Hepatocyte (in vitro differentiated cells): ENCODE data around the gene C17orf100. TPM values are rescaled to one million over a fixed set of nuclear protein-coding genes. Genes with fewer than 3 reads are reported as not detected.

ENCODE experiments used
- DNase-seq: peaks from one replicate; pipeline ENCODE4 v3.0.0-alpha.2; 2016; ENCODE audit warnings: low spot score
- H2AFZ ChIP-seq: fragments of 200-600 bp; sonication (generic); 2 replicates; pipeline ENCODE4 v1.6.0; 2016; ENCODE audit warnings: antibody characterized with exemption, mild to moderate bottlenecking
- H3K27ac ChIP-seq: fragments of 200-600 bp; sonication (generic); 2 replicates; pipeline ENCODE4 v1.5.1; 2016; ENCODE audit warnings: mild to moderate bottlenecking
- H3K27me3 ChIP-seq: fragments of 200-600 bp; sonication (generic); 2 replicates; pipeline ENCODE4 v1.6.1; 2016
- H3K36me3 ChIP-seq: fragments of 200-600 bp; sonication (generic); replicated peaks from 2 replicates; pipeline ENCODE4 v1.5.1; 2016; ENCODE audit warnings: low read depth; ENCODE audit not compliant: insufficient read depth
- H3K4me1 ChIP-seq: fragments of 200-600 bp; sonication (generic); 2 replicates; pipeline ENCODE4 v1.5.1; 2016; ENCODE audit warnings: mild to moderate bottlenecking, moderate library complexity; ENCODE audit not compliant: insufficient read depth
- H3K4me2 ChIP-seq: fragments of 200-600 bp; sonication (generic); 2 replicates; pipeline ENCODE4 v1.6.0; 2016
- H3K4me3 ChIP-seq: fragments of 200-600 bp; sonication (generic); 2 replicates; pipeline ENCODE4 v1.5.1; 2016; ENCODE audit warnings: mild to moderate bottlenecking
- H3K79me2 ChIP-seq: fragments of 200-600 bp; sonication (generic); 2 replicates; pipeline ENCODE4 v1.6.0; 2017; ENCODE audit warnings: mild to moderate bottlenecking
- H3K9me2 ChIP-seq: fragments of 200-600 bp; sonication (generic); replicated peaks from 2 replicates; pipeline ENCODE4 v1.6.0; 2017; ENCODE audit warnings: mild to moderate bottlenecking; ENCODE audit not compliant: insufficient read depth
- H3K9me3 ChIP-seq: fragments of 200-600 bp; sonication (generic); 2 replicates; pipeline ENCODE4 v1.5.1; 2016; ENCODE audit warnings: low read depth, mild to moderate bottlenecking
- H4K20me1 ChIP-seq: fragments of 200-600 bp; sonication (generic); 2 replicates; pipeline ENCODE4 v1.6.0; 2016; ENCODE audit warnings: mild to moderate bottlenecking; ENCODE audit not compliant: insufficient read depth, poor library complexity, severe bottlenecking
- CTCF ChIP-seq: fragments of 200-600 bp; sonication (generic); IDR thresholded peaks from 2 replicates; pipeline ENCODE4 v1.5.1; 2016; ENCODE audit warnings: antibody characterized with exemption, mild to moderate bottlenecking; ENCODE audit not compliant: poor library complexity
- EZH2 ChIP-seq: fragments of 200-600 bp; sonication (generic); IDR thresholded peaks from 2 replicates; pipeline ENCODE4 v1.6.1; 2016; ENCODE audit warnings: antibody characterized with exemption, mild to moderate bottlenecking, borderline replicate concordance
- EZH2phosphoT487 ChIP-seq: fragments of 200-600 bp; sonication (generic); IDR thresholded peaks from one replicate; pipeline ENCODE4 v1.6.1; 2018; ENCODE audit warnings: antibody characterized with exemption, mild to moderate bottlenecking, low read depth, moderate library complexity; ENCODE audit not compliant: unreplicated experiment, severe bottlenecking
- WGBS: methylation state at CpG from one replicate; pipeline ENCODE4 v1.1.6; 2016; ENCODE audit warnings: low lambda C conversion rate; ENCODE audit errors: missing lambda C conversion rate; 5-methylcytosine and 5-hydroxymethylcytosine counted together
- polyA plus RNA-seq: library from polyadenylated mRNA; unstranded; fragments of >200 nt; fragmentation: Nextera tagmentation; extraction: Ambion mirVana; gene quantifications from 2 replicates; pipeline ENCODE4 v1.2.1, GENCODE V29; 2016
- total RNA-seq: library from RNA; depleted of rRNA; stranded (reverse); fragments of >200 nt; gene quantifications from 2 replicates; pipeline ENCODE4 v1.2.3, GENCODE V29; 2014

C17orf100 gene
- total and polyA plus RNA-seq, 2 experiments from 2014 or later = 4.5 to 5.5 TPM

GRCh38 chr17:6666557-6666956, 15.0 kb downstream of the C17orf100 start:
- Histone ChIP-seq H3K36me3 (no peaks in the 10 kb centered on the region), H3K9me3 (no peaks in the 10 kb centered on the region), H3K4me1 (no peaks in the 10 kb centered on the region), H2AFZ (no peak overlapping the region), H3K9me2 (no peaks in the 10 kb centered on the region), H4K20me1 (no peaks in the 10 kb centered on the region), H3K27ac (no peak overlapping the region), H3K79me2 (no peaks in the 10 kb centered on the region), H3K4me2 (no peak overlapping the region), H3K4me3 (no peak overlapping the region), H3K27me3 (no peaks in the 10 kb centered on the region)
- no peak for TF ChIP-seq CTCF
- TF ChIP-seq EZH2 = no peak
- no peak for TF ChIP-seq EZH2phosphoT487
- WGBS = 91% methylated on average over 6 of the region's 6 CpGs
- DNase-seq = no peak

GRCh38 chr17:6667516-6667915, 16.0 kb downstream of the C17orf100 start:
- H3K27me3 ChIP-seq = no peaks in the 10 kb centered on the region
- H3K9me3 ChIP-seq = no peaks in the 10 kb centered on the region
- no peak overlapping the region for H3K27ac ChIP-seq
- no peak for DNase-seq
- no peak overlapping the region for H3K4me3 ChIP-seq
- H3K79me2 ChIP-seq = no peaks in the 10 kb centered on the region
- H3K4me2 ChIP-seq = no peak overlapping the region
- H3K36me3 ChIP-seq = no peaks in the 10 kb centered on the region
- H3K9me2 ChIP-seq = no peaks in the 10 kb centered on the region
- no peak overlapping the region for H2AFZ ChIP-seq
- no peaks in the 10 kb centered on the region for H3K4me1 ChIP-seq
- no peak for TF ChIP-seq EZH2
- no peak for TF ChIP-seq EZH2phosphoT487
- TF ChIP-seq CTCF = no peak
- no peaks in the 10 kb centered on the region for H4K20me1 ChIP-seq
- 81% methylated on average over 6 of the region's 6 CpGs for WGBS

GRCh38 chr17:6668219-6668618, 16.7 kb downstream of the C17orf100 start:
- WGBS = 94% methylated on average over 17 of the region's 17 CpGs
- no peak for TF ChIP-seq EZH2
- no peak for TF ChIP-seq EZH2phosphoT487
- TF ChIP-seq CTCF = no peak
- no peaks in the 10 kb centered on the region for H3K27me3 ChIP-seq
- H3K9me3 ChIP-seq = no peaks in the 10 kb centered on the region
- no peak overlapping the region for H3K4me2 ChIP-seq
- H4K20me1 ChIP-seq = no peaks in the 10 kb centered on the region
- no peaks in the 10 kb centered on the region for H3K36me3 ChIP-seq
- no peak overlapping the region for H3K27ac ChIP-seq
- no peak overlapping the region for H2AFZ ChIP-seq
- H3K79me2 ChIP-seq = no peaks in the 10 kb centered on the region
- no peaks in the 10 kb centered on the region for H3K4me1 ChIP-seq
- no peak for DNase-seq
- H3K9me2 ChIP-seq = no peaks in the 10 kb centered on the region
- no peak overlapping the region for H3K4me3 ChIP-seq

GRCh38 chr17:6668727-6669425, 17.3 kb downstream of the C17orf100 start:
- no peak overlapping the region for H3K27ac ChIP-seq
- no peak overlapping the region for H3K4me2 ChIP-seq
- H3K9me2 ChIP-seq = no peaks in the 10 kb centered on the region
- no peaks in the 10 kb centered on the region for H3K9me3 ChIP-seq
- TF ChIP-seq CTCF = no peak
- no peak for TF ChIP-seq EZH2
- TF ChIP-seq EZH2phosphoT487 = no peak
- no peaks in the 10 kb centered on the region for H3K27me3 ChIP-seq
- DNase-seq = no peak
- H4K20me1 ChIP-seq = no peaks in the 10 kb centered on the region
- 83% methylated on average over 14 of the region's 14 CpGs for whole genome bisulfite sequencing
- H3K79me2 ChIP-seq = no peaks in the 10 kb centered on the region
- H2AFZ ChIP-seq = no peak overlapping the region
- H3K36me3 ChIP-seq = no peaks in the 10 kb centered on the region
- H3K4me3 ChIP-seq = no peak overlapping the region
- no peaks in the 10 kb centered on the region for H3K4me1 ChIP-seq
